Neural progenitor cell (in vitro differentiated cells): ENCODE measurements around the gene EDEM1. TPM values are rescaled to one million over a fixed set of nuclear protein-coding genes. Genes with fewer than 3 reads are reported as not detected.

Experiments used
- DNase-seq: peaks from one replicate; pipeline ENCODE4 v3.0.0-alpha.2; 2016; ENCODE audit warnings: low spot score
- H2AFZ ChIP-seq: fragments of 200-600 bp; sonication (generic); replicated peaks from 2 replicates; pipeline ENCODE4 v1.6.1; 2016; ENCODE audit warnings: antibody characterized with exemption
- H3F3A ChIP-seq: fragments of 200-600 bp; sonication (generic); 2 replicates; pipeline ENCODE4 v1.6.1; 2016; ENCODE audit warnings: antibody characterized with exemption, low read depth
- H3K27ac ChIP-seq: fragments of 200-600 bp; sonication (generic); 2 replicates; pipeline ENCODE4 v1.5.1; 2016; ENCODE audit warnings: mild to moderate bottlenecking
- H3K27me3 ChIP-seq: fragments of 200-600 bp; sonication (generic); 2 replicates; pipeline ENCODE4 v1.6.1; 2016; ENCODE audit warnings: mild to moderate bottlenecking, moderate library complexity
- H3K36me3 ChIP-seq: fragments of 200-600 bp; sonication (generic); 2 replicates; pipeline ENCODE4 v1.5.1; 2016
- H3K4me1 ChIP-seq: fragments of 200-600 bp; sonication (generic); 2 replicates; pipeline ENCODE4 v1.6.1; 2016; ENCODE audit warnings: mixed run types
- H3K4me2 ChIP-seq: fragments of 200-600 bp; sonication (generic); 2 replicates; pipeline ENCODE4 v1.6.1; 2016
- H3K4me3 ChIP-seq: fragments of 200-600 bp; sonication (generic); 2 replicates; pipeline ENCODE4 v1.5.1; 2016
- H3K79me2 ChIP-seq: fragments of 200-600 bp; sonication (generic); 2 replicates; pipeline ENCODE4 v1.6.1; 2016; ENCODE audit warnings: low read depth
- H3K9ac ChIP-seq: fragments of 200-600 bp; sonication (generic); 2 replicates; pipeline ENCODE4 v1.6.1; 2016
- H3K9me3 ChIP-seq: fragments of 200-600 bp; sonication (generic); 2 replicates; pipeline ENCODE4 v1.5.1; 2016; ENCODE audit warnings: low read depth
- H4K20me1 ChIP-seq: fragments of 200-600 bp; sonication (generic); 2 replicates; pipeline ENCODE4 v1.6.1; 2016; ENCODE audit warnings: low read depth
- H3K27ac Mint-ChIP-seq: 3 replicates; pipeline ENCODE4 v1.8.0; 2021; ENCODE audit warnings: mixed read lengths
- H3K27me3 Mint-ChIP-seq: 2 replicates; pipeline ENCODE4 v1.8.0; 2022; ENCODE audit warnings: low read depth, mild to moderate bottlenecking, inconsistent platforms, moderate library complexity, mixed read lengths; ENCODE audit not compliant: insufficient read depth
- H3K36me3 Mint-ChIP-seq: 3 replicates; pipeline ENCODE4 v1.8.0; 2021; ENCODE audit warnings: mixed read lengths
- H3K4me1 Mint-ChIP-seq: 3 replicates; pipeline ENCODE4 v1.8.0; 2021; ENCODE audit warnings: mixed read lengths
- H3K4me3 Mint-ChIP-seq: 3 replicates; pipeline ENCODE4 v1.8.0; 2021; ENCODE audit warnings: mild to moderate bottlenecking, moderate library complexity, mixed read lengths
- H3K9me3 Mint-ChIP-seq: 3 replicates; pipeline ENCODE4 v1.8.0; 2020; ENCODE audit warnings: mixed read lengths
- CTCF ChIP-seq: fragments of 200-600 bp; sonication (generic); IDR thresholded peaks from 2 replicates; pipeline ENCODE4 v1.5.1; 2017; ENCODE audit warnings: antibody characterized with exemption, mild to moderate bottlenecking
- EZH2 ChIP-seq: fragments of 200-600 bp; sonication (generic); IDR thresholded peaks from 2 replicates; pipeline ENCODE4 v1.6.1; 2017; ENCODE audit warnings: antibody characterized with exemption, mild to moderate bottlenecking, moderate library complexity
- EZH2phosphoT487 ChIP-seq: fragments of 200-600 bp; sonication (generic); IDR thresholded peaks from 2 replicates; pipeline ENCODE4 v1.6.1; 2017; ENCODE audit warnings: antibody characterized with exemption
- total RNA-seq: library from RNA; depleted of rRNA; stranded (reverse); fragments of >200 nt; gene quantifications from 2 replicates; pipeline ENCODE4 v1.2.3, GENCODE V29; 2015; ENCODE audit warnings: low replicate concordance

Gene EDEM1
- total RNA-seq = 11.8 and 12.3 TPM in 2 replicates

GRCh38 chr3:5187156-5187919 lies at the start of gene EDEM1:
Gene EDEM1, plus strand, starts transcription at chr3:5187707. Its CDS starts 99 bp downstream, at chr3:5187806.
- Histone ChIP-seq H3K27me3 (peaks cover 20% of the 10 kb centered on the region), H4K20me1 (peaks cover 15% of the 10 kb centered on the region), H3K4me2 (peak within 1 kb of the TSS; percentile 86), H3K4me3 (peak within 1 kb of the TSS; percentile 75), H2AFZ (peak within 1 kb of the TSS; percentile 85), H3K27ac (no peak within 1 kb of the TSS), H3K79me2 (peaks cover 44% of the 10 kb centered on the region), H3F3A (peaks cover 6% of the 10 kb centered on the region), H3K36me3 (no peaks in the 10 kb centered on the region), H3K4me1 (no peaks in the 10 kb centered on the region), H3K9me3 (no peaks in the 10 kb centered on the region), H3K9ac (peak within 1 kb of the TSS; percentile 65)
- Mint-ChIP-seq H3K4me1 (peaks cover 29% of the 10 kb centered on the region), H3K27me3 (peaks cover 6% of the 10 kb centered on the region), H3K27ac (peak within 1 kb of the TSS; percentile 90), H3K9me3 (no peaks in the 10 kb centered on the region), H3K4me3 (peak within 1 kb of the TSS; percentile 97), H3K36me3 (peaks cover 13% of the 10 kb centered on the region)
- peak; percentile 92 for DNase-seq
- TF ChIP-seq EZH2 (peak; percentile 8), CTCF (no peak), EZH2phosphoT487 (no peak)

- H3K36me3 Mint-ChIP-seq = peaks cover 15% of the 10 kb centered on the region
- Histone ChIP-seq H3K4me3 (no peak overlapping the region), H3K9ac (no peak overlapping the region), H3K79me2 (peaks cover 99% of the 10 kb centered on the region), H3K4me2 (no peak overlapping the region), H3K36me3 (no peaks in the 10 kb centered on the region), H3F3A (no peaks in the 10 kb centered on the region), H3K27me3 (no peaks in the 10 kb centered on the region), H2AFZ (no peak overlapping the region), H3K9me3 (peaks cover 6% of the 10 kb centered on the region), H3K27ac (no peak overlapping the region), H3K4me1 (no peaks in the 10 kb centered on the region), H4K20me1 (peaks cover 29% of the 10 kb centered on the region)
- DNase-seq = no peak
- no peak for TF ChIP-seq EZH2phosphoT487
- no peak for TF ChIP-seq EZH2
- no peak for TF ChIP-seq CTCF
- H3K4me3 Mint-ChIP-seq = no peak overlapping the region
- H3K27ac Mint-ChIP-seq = no peak overlapping the region
- peaks cover under 1% of the 10 kb centered on the region for H3K4me1 Mint-ChIP-seq
- peaks cover 2% of the 10 kb centered on the region for H3K27me3 Mint-ChIP-seq
- H3K9me3 Mint-ChIP-seq = no peaks in the 10 kb centered on the region
These were observed 49.1 kb upstream of the EDEM1 start for GRCh38 chr3:5138214-5138981.

- Histone ChIP-seq H3K36me3 (no peaks in the 10 kb centered on the region), H3K4me2 (no peak overlapping the region), H3K9ac (no peak overlapping the region), H3K4me1 (no peaks in the 10 kb centered on the region), H3F3A (no peaks in the 10 kb centered on the region), H3K9me3 (peaks cover 12% of the 10 kb centered on the region), H4K20me1 (peaks cover 12% of the 10 kb centered on the region), H3K27me3 (no peaks in the 10 kb centered on the region), H2AFZ (no peak overlapping the region), H3K27ac (no peak overlapping the region), H3K4me3 (no peak overlapping the region), H3K79me2 (peaks cover 100% of the 10 kb centered on the region)
- TF ChIP-seq EZH2phosphoT487 = no peak
- TF ChIP-seq CTCF = no peak
- TF ChIP-seq EZH2 = no peak
- no peak for DNase-seq
- no peak overlapping the region for H3K27ac Mint-ChIP-seq
- peaks cover 2% of the 10 kb centered on the region for H3K27me3 Mint-ChIP-seq
- H3K4me1 Mint-ChIP-seq = no peaks in the 10 kb centered on the region
- H3K4me3 Mint-ChIP-seq = no peak overlapping the region
- H3K36me3 Mint-ChIP-seq = peaks cover 21% of the 10 kb centered on the region
- H3K9me3 Mint-ChIP-seq = no peaks in the 10 kb centered on the region
These were observed 47.3 kb upstream of the EDEM1 start for GRCh38 chr3:5140230-5140621.
